Stromal cell of bone marrow (primary cell): ENCODE results near the gene MAZ.
A peak's percentile ranks its signal among the peaks of the same experiment; 100 is the strongest.
"Not testable (repeated sequence)": the region's sequence is repeated elsewhere in the genome, so short reads cannot be mapped to it uniquely, and the experiment has no call there.

Experiments used
- DNase-seq: peaks from one replicate; pipeline ENCODE4 v3.0.0-alpha.2; 2012; ENCODE audit warnings: low read depth

MAZ gene

GRCh38 chr16:29806099-29806579 is at the start of gene MAZ:
Gene MAZ, plus strand, starts transcription at chr16:29806529. Its CDS starts 173 bp downstream, at chr16:29806702.
- DNase-seq = no peak

DNA sequence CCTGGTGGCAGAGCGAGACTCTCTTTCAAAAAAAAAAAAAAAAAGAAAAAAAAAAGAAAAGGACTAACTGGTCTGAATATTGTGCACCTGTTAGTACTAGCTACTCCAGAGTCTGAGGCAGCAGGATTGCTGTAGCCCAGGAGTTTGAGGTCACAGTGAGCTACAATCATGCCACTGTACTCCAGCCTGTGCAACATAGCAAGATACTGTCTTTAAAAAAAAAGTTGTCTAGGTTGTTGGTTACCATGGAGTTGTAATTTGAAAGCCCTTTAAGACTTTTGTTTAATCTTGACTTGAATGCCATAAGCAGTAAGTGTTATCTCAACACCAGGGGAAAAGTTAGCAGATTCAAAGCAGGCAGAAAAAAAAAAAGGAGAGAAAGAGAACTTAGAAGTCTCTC is 49.7 kb upstream of the MAZ start:
- no peak for DNase-seq

DNA sequence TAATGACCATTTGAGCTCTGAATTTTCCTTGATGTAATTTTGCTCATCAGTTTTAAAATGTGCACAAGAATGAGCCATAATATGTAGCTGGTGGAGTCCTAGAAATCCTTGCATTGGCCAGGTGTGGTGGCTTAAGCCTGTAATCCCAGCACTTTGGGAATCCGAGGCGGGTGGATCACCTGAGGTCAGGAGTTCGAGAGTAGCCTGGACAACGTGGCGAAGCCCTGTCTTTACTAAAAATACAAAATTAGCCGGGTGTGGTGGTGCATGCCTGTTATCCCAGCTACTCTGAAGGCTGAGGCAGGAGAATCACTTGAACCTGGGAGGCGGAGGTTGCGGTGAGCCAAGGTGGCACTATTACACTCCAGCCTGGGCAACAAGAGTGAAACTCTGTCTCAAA is 49.2 kb upstream of the MAZ start:
- DNase-seq = not testable (repeated sequence)

DNA sequence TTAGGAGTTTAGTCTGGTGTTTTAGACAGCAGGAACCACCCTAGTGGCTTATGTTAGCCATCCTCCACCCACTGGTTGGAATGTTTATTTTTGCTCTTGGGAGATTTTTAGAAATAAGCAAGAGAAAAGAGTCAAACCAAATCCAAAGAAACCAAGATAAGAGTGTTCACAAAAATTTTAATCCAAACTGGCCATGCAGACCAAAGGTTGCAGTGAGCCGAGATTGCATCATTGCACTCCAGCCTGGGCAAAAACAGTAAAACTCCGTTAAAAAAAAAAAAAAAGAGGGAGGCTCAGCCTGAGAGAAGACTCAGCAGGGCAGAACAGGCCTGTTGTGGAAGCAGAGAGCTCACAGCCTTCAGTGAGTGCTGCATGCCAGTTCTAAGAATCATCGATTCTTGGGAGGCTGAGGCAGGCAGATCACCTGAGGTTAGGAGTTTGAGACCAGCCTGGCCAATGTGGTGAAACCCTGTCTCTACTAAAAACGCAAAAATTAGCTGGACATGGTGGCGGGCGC is 48.3 kb upstream of the MAZ start:
- DNase-seq = peak; percentile 57

- DNase-seq = no peak
Measured at GRCh38 chr16:29760567-29761279, 45.6 kb upstream of the MAZ start.

- not testable (repeated sequence) for DNase-seq
Measured at GRCh38 chr16:29761280-29761651, 45.1 kb upstream of the MAZ start.

DNA sequence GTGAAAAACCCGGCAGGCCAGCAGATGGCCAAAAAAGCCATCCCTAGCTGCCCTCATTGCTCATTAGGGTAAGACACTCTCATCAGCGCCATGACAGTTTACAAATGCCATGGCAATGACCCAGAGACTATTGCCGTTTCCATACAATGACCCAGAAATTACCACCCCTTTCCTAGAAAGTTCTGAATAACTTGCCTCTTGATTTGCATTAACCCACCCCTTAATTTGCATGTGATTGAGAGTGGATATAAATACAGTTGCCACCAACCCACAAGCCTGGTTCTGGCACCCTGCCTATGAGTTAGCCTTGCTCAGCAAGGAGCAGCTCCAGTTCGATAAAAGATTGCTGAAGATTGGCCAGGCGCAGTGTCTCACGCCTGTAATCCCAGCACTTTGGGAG is 44.4 kb upstream of the MAZ start:
- no peak for DNase-seq

- DNase-seq = no peak
Measured at GRCh38 chr16:29763326-29763725, 43.0 kb upstream of the MAZ start.

GRCh38 chr16:29765167-29766032 is 40.9 kb upstream of the MAZ start:
- no peak for DNase-seq

DNA sequence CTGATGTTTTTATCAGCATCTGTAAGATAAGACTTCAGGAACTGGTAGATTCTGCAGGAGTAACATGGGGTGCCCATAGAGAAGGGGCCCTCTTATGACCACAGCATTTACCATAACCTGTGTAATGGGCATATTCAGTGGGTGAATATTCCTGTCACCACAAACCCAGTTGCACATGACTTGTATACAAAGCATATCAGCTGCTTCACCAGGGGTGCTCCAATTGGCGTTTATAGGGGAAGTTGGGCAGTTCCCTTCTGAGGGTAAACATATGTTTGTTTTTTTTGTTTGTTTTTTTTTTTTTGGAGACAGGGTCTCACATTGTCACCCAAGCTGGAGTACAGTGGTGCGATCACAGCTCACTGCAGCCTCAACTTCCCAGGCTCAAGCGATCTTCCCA is 39.8 kb upstream of the MAZ start:
- no peak for DNase-seq

GRCh38 chr16:29767062-29767461 is 39.3 kb upstream of the MAZ start:
- DNase-seq = no peak

DNA sequence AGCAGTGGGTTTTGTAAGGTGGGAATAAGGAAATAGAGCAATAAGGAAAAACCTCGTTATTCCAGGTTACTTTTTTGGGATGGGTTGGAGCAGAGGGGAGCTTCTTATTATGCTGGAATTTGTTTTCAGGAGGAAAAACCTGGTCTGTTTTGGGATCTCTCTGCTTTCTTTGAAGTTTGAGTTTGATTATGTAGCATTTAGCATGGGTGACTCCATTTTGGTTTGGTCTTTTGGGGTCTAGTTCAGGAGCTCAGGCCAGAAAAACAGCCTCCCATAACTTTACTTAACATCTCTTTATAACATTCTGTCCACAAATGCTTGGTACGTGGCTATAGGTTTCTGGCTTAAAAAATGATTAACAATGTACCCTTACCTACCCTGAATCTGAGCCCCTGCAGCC is 36.8 kb upstream of the MAZ start:
- DNase-seq = no peak

GRCh38 chr16:29770250-29770929 is 35.9 kb upstream of the MAZ start:
- no peak for DNase-seq

GRCh38 chr16:29772330-29772729 is 34.0 kb upstream of the MAZ start:
- DNase-seq = not testable (repeated sequence)

DNA sequence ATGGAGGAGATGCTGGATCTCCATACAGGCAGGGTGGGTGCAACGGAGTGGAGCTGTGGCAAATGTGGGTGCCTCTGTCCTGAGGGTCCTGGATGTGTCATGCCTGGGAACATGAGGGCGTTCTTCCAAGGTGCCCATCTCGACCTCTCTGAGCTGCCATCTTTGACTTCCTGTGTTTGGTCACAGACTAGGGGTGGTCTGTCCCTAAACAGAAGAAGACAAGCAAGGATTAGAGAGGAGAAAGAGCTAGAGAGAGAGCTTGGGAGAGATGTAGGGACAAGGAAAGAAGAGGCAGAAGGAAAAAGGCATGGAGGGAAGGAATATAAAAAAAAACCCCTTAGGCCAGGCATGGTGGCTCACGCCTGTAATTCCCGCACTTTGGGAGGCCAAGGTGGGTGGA is 31.6 kb upstream of the MAZ start:
- DNase-seq = no peak

DNA sequence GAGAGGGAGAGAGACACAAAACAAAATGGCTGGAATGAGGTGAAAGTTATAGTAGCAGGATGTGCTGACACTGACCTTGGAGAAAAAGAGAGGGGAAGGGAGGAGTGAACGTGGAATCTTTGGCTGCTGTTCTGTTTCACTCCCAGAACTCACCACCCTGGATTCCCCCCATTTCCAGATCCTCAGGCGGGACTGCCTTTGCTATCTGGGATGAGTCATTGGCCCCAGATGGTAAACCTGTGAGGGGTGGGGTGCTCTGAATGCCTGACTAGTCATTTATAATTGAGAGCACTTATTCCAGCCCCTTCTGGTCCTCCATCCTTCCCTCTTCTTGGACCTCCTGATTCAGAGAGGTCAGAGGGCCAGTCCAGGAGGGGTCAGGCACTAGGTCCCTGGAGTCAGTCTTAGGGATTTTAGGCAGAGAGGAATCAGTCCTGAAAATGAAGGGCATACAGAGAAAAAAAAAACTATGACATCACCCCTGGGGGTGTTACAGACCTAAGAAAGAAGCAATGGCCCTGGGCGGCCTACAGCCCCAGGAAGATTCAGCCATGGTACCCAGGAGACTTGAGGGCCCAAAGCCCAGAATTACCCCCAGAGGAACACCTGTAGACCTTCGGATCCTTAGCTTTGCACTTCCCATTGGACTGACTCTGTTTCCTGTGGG is 30.5 kb upstream of the MAZ start:
- DNase-seq = no peak

GRCh38 chr16:29777576-29778350 is 28.6 kb upstream of the MAZ start, which contains the start of gene ZG16:
Gene ZG16, plus strand, starts transcription at chr16:29778256. Its CDS starts 1,011 bp downstream, at chr16:29779267.
- DNase-seq = no peak

- no peak for DNase-seq
Measured at GRCh38 chr16:29779474-29779873, 26.9 kb upstream of the MAZ start.

GRCh38 chr16:29783094-29783953 is 23.0 kb upstream of the MAZ start:
- DNase-seq = not testable (repeated sequence)

- no peak for DNase-seq
Measured at GRCh38 chr16:29784157-29784556, 22.2 kb upstream of the MAZ start.
